Activated CD4-positive, alpha-beta T cell treated with anti-CD3 and anti-CD28 coated beads for 24 hours (primary cell): ENCODE results near the gene ATG4A.

Experiments used
- DNase-seq, 2 donors: peaks; one replicate each; pipeline ENCODE4 v3.0.0-alpha.2; 2020; ENCODE audit warnings: low read depth in 2 of 2

The ATG4A gene, protein sequence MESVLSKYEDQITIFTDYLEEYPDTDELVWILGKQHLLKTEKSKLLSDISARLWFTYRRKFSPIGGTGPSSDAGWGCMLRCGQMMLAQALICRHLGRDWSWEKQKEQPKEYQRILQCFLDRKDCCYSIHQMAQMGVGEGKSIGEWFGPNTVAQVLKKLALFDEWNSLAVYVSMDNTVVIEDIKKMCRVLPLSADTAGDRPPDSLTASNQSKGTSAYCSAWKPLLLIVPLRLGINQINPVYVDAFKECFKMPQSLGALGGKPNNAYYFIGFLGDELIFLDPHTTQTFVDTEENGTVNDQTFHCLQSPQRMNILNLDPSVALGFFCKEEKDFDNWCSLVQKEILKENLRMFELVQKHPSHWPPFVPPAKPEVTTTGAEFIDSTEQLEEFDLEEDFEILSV

DNA sequence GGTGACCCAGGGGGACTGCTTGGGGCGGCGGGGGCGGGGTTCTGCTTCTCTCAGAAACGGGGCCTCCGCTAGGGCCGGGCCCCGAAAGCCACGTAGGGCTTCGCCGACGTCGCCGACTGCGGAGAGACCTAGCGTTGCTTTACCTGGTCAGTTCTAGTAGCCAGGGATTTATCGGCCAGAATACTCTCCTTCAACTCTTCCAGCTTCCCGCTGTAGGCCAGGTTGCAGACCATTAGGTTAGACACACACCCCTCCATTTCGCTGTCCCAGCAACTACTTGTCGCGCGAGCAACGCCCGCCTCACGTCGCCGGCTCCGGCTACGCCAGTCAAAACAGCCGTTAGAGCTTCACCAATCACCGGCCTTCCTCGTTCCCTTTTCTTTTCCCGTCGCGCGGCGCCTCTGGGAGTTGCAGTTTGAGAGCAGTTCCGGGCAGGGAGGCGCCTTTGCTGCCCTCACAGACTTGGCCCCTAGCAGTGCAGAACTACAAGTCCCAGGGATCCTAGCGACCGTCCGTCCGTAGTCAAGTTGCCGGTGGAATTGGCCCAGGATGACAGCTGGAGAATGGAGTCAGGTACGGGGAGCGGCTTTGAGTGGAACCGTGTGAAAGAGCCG lies at the start of gene ATG4A, which contains the start of gene PSMD10:
Gene ATG4A (plus strand): TSS at position 515 of the 614 bp plus-strand sequence. CDS start 49 bp downstream, at position 564.
Gene PSMD10 (minus strand): TSS at position 279 of the 614 bp plus-strand sequence. CDS start 22 bp downstream, at position 257.
- peak; percentile 75 to 77 for DNase-seq

- DNase-seq, result no peak
Measured at GRCh38 chrX:108044554-108045256, 46.9 kb upstream of the ATG4A start, which contains the start of gene VSIG1. TSS of gene VSIG1 (plus strand) at chrX:108045065. CDS start at chrX:108045131, 66 bp downstream.

DNA sequence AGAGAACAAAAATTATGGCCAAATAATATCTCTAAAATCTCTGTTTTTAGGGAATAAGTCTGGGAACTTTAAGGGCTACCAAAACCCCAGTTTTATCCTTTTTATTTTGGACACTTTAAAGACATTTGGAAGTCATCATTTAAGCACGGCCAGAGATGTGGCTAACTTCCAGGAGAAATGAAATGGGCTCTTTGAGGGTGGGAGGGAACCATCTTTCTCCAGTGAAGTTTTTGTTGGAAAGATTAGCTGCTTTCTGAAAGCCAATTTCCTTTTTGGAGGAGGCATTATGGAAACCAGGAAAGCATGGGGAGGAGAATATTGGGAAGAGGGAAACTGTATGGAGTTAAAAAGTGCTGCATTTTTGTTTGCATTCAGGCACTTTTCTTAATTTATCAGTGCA lies 41.9 kb upstream of the ATG4A start:
- no peak for DNase-seq

- DNase-seq, result no peak
Measured at GRCh38 chrX:108053218-108053617, 38.4 kb upstream of the ATG4A start.

GRCh38 chrX:108055546-108055945 lies 36.0 kb upstream of the ATG4A start:
- no peak for DNase-seq

DNA sequence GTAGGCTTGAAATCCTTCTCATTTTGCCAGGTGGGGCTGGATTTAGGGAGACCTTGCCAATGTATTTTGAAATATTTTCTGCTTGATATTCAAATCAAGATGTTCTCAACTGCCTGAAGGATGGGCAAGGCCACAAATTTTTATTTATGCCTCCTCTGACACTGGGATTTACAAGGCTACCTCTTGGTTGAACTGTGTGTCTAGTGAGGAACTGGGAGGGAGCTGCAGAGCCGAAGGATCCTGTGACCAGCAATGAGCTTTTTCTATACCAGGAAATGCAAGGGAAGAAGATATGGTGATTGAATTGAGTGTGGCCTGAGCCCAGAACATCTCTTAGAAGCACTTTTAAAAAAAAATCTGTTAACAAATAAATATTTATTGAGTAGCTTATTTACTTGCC lies 31.8 kb upstream of the ATG4A start:
- DNase-seq, result no peak

DNA sequence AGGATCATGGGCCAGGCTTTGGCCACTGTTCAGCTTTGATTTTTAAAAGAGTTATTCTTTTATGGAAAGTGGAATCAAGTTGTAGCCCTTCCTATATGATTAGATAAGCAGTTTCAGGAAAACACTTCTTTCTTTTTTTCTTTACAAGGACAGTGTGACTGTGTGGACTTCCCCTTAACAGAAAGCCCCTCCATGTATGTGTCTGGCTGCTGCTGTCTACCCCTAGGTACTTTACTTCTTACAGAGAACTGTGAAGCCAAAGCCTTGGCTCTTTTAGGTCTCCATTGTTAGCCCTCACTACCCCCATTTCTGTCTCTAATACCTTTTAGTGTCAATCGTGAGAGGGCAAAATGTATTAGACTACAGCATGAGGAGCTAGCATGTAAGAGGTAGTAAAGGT lies 27.6 kb upstream of the ATG4A start:
- DNase-seq, result no peak

DNA sequence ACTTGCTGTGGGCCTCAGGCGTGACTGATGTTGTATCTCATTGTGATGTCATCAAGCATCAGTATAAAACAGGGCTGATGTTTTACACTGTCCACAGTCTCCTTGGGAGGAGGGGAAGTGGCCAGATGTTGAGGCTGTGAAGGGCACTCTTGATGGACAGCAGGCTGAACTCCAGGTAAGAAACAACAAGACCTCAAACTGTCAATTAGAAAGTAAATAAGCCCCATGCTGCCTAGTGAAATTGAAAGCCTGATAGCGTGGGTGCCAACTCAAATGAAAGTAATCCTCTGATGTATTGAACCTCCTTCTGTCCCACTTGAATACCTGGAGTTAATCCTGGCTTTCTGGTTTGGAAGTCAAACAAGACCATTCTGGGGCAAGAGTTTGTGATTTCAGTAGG lies 27.0 kb upstream of the ATG4A start:
- no peak for DNase-seq

DNA sequence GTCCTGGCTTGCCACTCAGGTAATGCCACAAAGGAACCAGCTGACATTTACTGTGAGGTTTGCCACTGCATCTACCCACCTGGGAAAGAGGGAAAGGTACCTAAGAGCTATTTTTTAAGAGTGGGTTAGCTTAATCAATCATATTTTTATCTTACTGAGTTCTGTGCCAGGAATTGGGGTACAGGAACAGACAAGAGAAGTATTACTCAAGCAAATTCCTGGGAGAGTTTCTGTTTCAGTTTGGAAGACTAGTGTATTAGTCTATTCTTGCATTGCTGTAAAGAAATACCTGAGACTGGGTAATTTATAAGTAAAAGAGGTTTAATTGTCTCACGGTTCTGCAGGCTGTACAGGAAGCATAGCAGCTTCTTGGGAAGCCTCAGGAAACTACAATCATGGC lies 23.5 kb upstream of the ATG4A start:
- no peak for DNase-seq

DNA sequence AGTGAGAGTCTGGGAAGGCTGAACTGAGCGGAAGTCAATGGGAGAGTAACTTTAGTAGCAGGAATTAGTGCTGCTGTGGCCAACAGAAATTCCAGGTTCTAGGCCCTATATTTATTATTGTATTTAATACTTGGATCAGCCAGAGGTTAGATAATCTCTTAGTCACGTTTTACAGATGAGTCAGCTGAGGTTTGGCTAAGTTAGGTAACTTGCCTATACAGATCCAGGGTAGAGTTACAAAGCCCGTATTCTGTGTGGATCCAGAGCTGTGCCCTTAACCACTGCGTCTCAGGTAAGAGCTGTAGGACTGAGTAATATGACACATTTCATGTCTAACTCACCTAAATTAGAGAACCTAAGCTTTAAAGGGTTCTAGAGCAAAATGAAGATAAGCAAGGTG lies 20.7 kb upstream of the ATG4A start:
- no peak for DNase-seq

GRCh38 chrX:108071578-108071977 lies 20.0 kb upstream of the ATG4A start:
- DNase-seq, result no peak

GRCh38 chrX:108072746-108073145 lies 18.8 kb upstream of the ATG4A start:
- no peak for DNase-seq

GRCh38 chrX:108081110-108081509 lies 10.5 kb upstream of the ATG4A start:
- DNase-seq, result no peak

GRCh38 chrX:108087792-108088191 lies 3.8 kb upstream of the ATG4A start:
- no peak for DNase-seq

GRCh38 chrX:108088511-108088910 lies 3.1 kb upstream of the ATG4A start:
- no peak for DNase-seq

DNA sequence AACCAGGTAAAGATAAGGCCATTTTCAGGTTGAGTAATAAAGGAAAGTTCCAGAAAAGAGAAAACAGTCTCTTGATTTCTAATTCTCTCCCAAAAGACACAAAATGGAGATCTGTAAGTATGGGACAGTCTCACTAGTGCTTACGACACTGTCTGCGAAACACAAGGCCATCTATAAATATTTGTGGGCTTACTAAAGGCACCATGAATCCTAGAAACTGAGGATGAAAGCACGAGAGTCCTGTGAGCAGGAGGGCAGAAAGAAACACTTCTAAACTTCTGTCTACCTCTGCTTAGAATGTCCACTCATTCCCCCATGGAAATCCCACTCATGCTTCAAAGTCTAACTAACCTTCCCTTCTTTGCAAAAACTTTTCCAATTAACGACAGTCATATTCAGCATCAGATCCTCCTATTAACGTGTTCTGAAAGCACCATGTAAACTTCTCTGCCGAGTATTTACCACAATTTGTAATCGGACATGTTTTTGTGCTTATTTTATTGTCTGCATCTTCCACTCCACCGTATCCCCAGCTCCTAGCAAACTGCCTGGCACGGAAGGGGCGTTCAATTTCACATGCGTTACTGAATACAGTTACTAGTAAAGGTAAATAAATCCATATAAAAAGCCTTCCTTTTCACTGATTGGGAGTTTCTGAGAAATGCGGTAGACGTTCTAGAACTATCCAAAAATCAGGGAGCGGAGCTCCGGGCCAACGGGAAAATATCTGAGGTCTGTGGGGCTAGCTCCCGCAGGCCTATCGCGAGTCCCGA lies 901 bp upstream of the ATG4A start:
- DNase-seq, result no peak

- no peak for DNase-seq
Measured at GRCh38 chrX:108091878-108092291, 307 bp downstream of the ATG4A start.

DNA sequence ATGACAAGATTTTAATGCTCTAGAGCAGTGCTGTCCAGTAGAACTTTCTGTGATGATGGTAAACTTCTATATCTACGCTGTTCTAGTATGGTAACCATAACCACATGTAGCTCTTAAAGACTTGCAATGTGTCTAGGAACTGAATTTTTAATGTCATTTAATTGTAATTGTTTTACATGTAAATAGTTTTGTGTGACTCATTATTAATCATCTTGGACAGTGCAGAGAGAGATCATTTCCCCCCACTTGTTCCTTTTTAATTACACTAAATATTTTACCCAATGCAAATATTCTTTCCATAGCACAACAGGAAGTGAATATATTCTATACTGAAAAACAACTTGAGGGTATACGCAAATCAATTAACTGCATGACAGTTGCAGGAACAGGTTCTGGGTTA lies 5.8 kb downstream of the ATG4A start:
- no peak for DNase-seq

GRCh38 chrX:108105473-108105872 lies 13.9 kb downstream of the ATG4A start:
- no peak for DNase-seq

DNA sequence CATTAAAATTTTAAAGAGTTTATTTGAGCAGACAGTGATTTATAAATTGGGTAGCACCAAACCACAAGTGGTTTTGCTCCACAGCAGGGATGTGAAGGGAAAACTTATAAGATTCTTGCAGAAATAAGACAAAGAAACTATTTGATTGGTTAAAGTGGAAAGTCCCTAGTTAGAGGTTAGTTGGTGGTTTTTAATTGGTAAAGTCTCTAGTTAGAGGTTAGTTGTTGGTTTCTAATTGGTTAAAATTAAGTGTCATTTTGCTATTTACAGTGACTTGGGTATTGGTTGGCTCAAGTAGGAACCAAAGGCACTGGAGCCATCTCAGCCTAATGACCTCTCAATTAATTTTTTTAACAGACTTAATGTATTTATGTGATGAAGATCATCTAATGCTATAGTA lies 23.0 kb downstream of the ATG4A start:
- DNase-seq, result no peak

DNA sequence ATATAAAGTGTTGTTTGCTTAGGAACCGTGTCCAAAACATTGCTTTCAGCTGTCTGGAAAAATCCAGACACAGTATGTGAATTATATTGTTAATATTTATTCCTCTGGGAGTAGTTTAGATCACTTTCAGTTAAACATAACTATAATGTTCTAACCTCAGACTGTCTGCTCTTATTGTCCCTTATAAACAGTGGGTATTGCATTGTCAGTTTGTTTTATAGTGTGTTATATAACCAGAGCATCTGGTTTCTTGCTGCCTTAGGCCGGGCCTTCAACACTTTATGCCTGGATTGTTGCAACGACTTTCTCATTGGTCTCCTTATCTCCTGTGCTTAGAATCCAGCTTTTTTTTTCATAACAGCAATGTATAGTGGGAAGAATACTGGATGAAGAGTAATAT lies 26.4 kb downstream of the ATG4A start:
- no peak for DNase-seq

DNA sequence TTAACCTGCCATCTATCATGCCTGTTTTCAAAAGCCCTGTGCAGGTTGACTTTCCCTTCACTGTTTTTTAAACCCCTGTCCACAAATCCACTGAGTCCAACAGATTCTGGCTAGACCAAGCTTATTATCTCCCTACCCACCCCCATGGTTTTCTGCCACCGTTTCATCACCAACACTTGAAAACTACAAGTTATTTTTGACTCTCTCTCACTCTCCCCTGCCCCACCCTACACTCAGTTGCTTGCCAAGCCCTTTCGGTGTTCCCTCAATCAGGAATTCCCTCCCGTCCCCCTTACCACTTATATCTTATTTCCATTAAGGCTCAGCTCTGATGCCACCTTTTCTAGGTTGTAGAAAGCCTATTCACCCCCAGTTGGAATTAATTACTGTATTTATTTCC lies 29.7 kb downstream of the ATG4A start:
- no peak for DNase-seq
